ENCODE measurements around the gene HOXB6. TPM values are rescaled to one million over a fixed set of nuclear protein-coding genes. Genes with fewer than 3 reads are reported as not detected.
A peak's percentile ranks its signal among the peaks of the same experiment; 100 is the strongest.

HOXB6 gene
- polyA plus RNA-seq, 2 of the 4 experiments (the other 2 are of a cell fraction): 10.2 to 14.7 TPM

DNA sequence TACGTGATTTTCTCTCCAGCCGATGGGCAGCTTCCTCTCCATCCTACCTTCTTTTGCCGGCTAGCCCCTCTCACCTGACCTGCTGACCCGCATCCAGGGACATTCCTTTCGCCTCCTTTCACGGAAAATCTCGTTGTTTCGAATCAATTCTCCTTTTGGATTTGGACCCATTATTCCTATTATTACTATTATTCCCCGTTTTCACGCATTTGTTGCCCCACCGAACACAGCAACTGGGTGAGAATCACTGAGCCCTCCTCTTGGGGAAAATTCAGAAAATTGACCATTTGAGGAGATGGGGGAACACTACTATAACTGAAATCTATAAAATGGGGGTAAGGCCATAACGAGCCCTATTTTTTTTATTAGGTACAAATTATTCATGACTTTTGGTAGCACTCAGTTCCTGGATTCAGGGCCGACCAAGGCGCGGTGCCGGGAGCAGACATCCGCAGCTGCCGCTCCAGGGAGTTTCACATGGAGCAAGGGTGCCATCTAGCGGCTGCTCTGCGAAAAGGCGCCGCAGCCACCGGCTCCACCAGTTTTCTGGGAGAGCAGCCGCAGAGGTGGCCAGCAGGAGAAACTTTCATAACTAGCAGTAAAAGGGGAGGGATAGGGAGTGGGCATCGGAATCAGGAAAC, 13.6 kb upstream of the HOXB6 start:
- H3K27ac ChIP-seq: no peak overlapping the region
- CTCF ChIA-PET: interaction anchor here (0.6 to 9.7 kb wide), 89 partner anchors 9 to 592 kb away, joined by 3 to 84 read pairs (median 4); partner anchors contain the start of gene HOXB7
- no peaks in the 10 kb centered on the region for H3K9me3 ChIP-seq
- TF ChIP-seq, protein P1, sequence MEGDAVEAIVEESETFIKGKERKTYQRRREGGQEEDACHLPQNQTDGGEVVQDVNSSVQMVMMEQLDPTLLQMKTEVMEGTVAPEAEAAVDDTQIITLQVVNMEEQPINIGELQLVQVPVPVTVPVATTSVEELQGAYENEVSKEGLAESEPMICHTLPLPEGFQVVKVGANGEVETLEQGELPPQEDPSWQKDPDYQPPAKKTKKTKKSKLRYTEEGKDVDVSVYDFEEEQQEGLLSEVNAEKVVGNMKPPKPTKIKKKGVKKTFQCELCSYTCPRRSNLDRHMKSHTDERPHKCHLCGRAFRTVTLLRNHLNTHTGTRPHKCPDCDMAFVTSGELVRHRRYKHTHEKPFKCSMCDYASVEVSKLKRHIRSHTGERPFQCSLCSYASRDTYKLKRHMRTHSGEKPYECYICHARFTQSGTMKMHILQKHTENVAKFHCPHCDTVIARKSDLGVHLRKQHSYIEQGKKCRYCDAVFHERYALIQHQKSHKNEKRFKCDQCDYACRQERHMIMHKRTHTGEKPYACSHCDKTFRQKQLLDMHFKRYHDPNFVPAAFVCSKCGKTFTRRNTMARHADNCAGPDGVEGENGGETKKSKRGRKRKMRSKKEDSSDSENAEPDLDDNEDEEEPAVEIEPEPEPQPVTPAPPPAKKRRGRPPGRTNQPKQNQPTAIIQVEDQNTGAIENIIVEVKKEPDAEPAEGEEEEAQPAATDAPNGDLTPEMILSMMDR (IDR thresholded peaks at IDR 0.05): peak; percentile 99
- TF ChIP-seq CEBPB (IDR thresholded peaks at IDR 0.05) (no peak), POLR2AphosphoS2 (conservative IDR thresholded peaks at IDR 0.05; ENCODE audit: low read length) (no peak), HOXB5 (CRISPR knock-in tag; IDR thresholded peaks at IDR 0.05) (no peak), JUN (IDR thresholded peaks at IDR 0.05) (peak in 1 of 2 experiments; percentile 39; a peak in 1 of 5 replicates), KDM1A (IDR thresholded peaks at IDR 0.05; ENCODE audit: low read depth) (no peak), SMC3 (IDR thresholded peaks at IDR 0.05) (peak; percentile 95), HEYL (CRISPR knock-in tag; IDR thresholded peaks at IDR 0.05) (no peak), RAD21 (conservative IDR thresholded peaks at IDR 0.05 in 1 of 2, IDR thresholded peaks at IDR 0.05 in 1 of 2) (peak; percentile 97 to 99)
- TF ChIP-seq, protein P2, sequence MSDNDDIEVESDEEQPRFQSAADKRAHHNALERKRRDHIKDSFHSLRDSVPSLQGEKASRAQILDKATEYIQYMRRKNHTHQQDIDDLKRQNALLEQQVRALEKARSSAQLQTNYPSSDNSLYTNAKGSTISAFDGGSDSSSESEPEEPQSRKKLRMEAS (IDR thresholded peaks at IDR 0.05): peak; percentile 41; the same call in 1 of the 2 replicates
- TF ChIP-seq, protein P3, sequence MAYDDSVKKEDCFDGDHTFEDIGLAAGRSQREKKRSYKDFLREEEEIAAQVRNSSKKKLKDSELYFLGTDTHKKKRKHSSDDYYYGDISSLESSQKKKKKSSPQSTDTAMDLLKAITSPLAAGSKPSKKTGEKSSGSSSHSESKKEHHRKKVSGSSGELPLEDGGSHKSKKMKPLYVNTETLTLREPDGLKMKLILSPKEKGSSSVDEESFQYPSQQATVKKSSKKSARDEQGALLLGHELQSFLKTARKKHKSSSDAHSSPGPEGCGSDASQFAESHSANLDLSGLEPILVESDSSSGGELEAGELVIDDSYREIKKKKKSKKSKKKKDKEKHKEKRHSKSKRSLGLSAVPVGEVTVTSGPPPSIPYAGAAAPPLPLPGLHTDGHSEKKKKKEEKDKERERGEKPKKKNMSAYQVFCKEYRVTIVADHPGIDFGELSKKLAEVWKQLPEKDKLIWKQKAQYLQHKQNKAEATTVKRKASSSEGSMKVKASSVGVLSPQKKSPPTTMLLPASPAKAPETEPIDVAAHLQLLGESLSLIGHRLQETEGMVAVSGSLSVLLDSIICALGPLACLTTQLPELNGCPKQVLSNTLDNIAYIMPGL (CRISPR knock-in tag; IDR thresholded peaks at IDR 0.05; ENCODE audit: borderline replicate concordance): no peak
- H3K4me3 ChIP-seq: no peak overlapping the region
- DNase-seq (ENCODE audit: low read depth in 1 of 2, low spot score in 1 of 2): peak; percentile 86 to 97
- H3K4me2 ChIP-seq: peak overlapping the region; percentile 41; the same call in 2 of the 3 replicates
- WGBS (ENCODE audit: missing lambda C conversion rate): 27% methylated on average over 25 of the region's 25 CpGs
- H3K4me1 ChIP-seq: peaks cover 12% of the 10 kb centered on the region
- POLR2A ChIA-PET: interaction anchor here (1.3 kb wide), 1 partner anchor 14 kb away, joined by 4 read pairs; the partner anchor contains the start of gene HOXB6
- ATAC-seq: peak; percentile 74 to 78
- FAIRE-seq: peak; percentile 93

DNA sequence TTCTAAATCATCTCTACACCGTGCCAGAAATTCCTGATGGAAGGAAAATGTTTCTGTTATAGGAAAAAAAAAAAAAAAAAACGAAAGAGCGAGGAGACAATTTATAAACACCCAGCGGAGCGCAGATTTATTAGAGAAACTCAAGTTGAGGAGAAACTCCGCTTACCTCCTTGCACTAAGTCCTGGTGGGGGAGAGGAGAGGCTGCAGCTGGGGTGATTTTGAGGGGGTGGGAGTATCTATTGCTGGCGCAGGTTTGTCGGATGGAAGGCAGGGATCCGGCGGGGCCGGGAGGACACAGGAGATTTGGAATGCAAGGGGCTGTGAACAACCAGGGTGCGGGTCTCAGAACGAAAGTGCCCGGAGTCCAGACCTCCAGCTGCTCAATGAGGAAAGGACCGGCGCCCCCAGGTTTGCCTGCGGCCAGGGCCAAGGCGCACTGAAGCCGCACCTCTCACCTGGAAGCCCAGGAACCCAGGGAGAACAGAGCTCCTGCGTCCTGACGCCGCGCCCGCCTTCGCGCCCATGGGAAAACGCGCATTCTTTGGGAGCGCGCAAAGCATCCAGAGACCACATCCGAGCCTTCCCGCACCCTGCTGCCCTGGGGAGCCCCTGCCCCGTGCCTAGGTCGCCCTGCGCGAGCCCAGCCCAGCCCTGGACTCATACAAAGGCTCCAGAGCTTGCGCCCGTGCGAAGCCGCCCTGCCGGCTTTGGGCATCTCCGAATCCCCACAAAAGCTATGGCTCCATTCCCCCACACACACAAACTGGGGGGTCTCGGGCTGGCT, 12.9 kb upstream of the HOXB6 start:
- no peak for FAIRE-seq

More for the DNA sequence above, 12.9 kb upstream of the HOXB6 start:
- Histone ChIP-seq H3K27ac (no peak overlapping the region), H3K4me2 (no peak overlapping the region), H3K4me3 (no peak overlapping the region), H3K9me3 (no peaks in the 10 kb centered on the region), H3K4me1 (peaks cover 12% of the 10 kb centered on the region)
- 85% methylated on average over 43 of the region's 43 CpGs for WGBS (ENCODE audit: missing lambda C conversion rate)
- no peak for DNase-seq (ENCODE audit: low read depth in 1 of 2, low spot score in 1 of 2)
- POLR2A ChIA-PET: interaction anchor here (0.6 to 1.3 kb wide), 2 partner anchors 13 to 487 kb away, joined by 4 to 5 read pairs; partner anchors contain the start of gene HOXB6
- CTCF ChIA-PET: interaction anchor here (0.7 to 9.7 kb wide), 78 partner anchors 8 to 591 kb away, joined by 3 to 84 read pairs (median 5); partner anchors contain the start of gene HOXB7
- ATAC-seq: no peak
- TF ChIP-seq RCOR1 (IDR thresholded peaks at IDR 0.05; ENCODE audit: low read depth, low read length): no peak
- TF ChIP-seq MYC (IDR thresholded peaks at IDR 0.05; ENCODE audit: borderline replicate concordance, low read length): no peak
- TF ChIP-seq ZC3H11A (IDR thresholded peaks at IDR 0.05): no peak
- no peak for TF ChIP-seq FOSL2 (IDR thresholded peaks at IDR 0.05)
- TF ChIP-seq FOSL2 (CRISPR knock-in tag; IDR thresholded peaks at IDR 0.05): no peak
- no peak for TF ChIP-seq BHLHE40 (IDR thresholded peaks at IDR 0.05; ENCODE audit: low read depth, low read length)
- TF ChIP-seq, protein P4, sequence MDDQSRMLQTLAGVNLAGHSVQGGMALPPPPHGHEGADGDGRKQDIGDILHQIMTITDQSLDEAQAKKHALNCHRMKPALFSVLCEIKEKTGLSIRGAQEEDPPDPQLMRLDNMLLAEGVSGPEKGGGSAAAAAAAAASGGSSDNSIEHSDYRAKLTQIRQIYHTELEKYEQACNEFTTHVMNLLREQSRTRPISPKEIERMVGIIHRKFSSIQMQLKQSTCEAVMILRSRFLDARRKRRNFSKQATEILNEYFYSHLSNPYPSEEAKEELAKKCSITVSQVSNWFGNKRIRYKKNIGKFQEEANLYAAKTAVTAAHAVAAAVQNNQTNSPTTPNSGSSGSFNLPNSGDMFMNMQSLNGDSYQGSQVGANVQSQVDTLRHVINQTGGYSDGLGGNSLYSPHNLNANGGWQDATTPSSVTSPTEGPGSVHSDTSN (IDR thresholded peaks at IDR 0.05): no peak
- no peak for TF ChIP-seq CEBPB (IDR thresholded peaks at IDR 0.05)
- no peak for TF ChIP-seq FOSB (CRISPR knock-in tag; IDR thresholded peaks at IDR 0.05)
- no peak for TF ChIP-seq EHMT2 (IDR thresholded peaks at IDR 0.05; ENCODE audit: low read depth)
- TF ChIP-seq, protein P3 (CRISPR knock-in tag; IDR thresholded peaks at IDR 0.05; ENCODE audit: borderline replicate concordance): no peak
- no peak for TF ChIP-seq PHF8 (IDR thresholded peaks at IDR 0.05; ENCODE audit: borderline replicate concordance, low read depth)
- no peak for TF ChIP-seq GATA3 (IDR thresholded peaks at IDR 0.05; ENCODE audit: borderline replicate concordance)
- no peak for TF ChIP-seq HEYL (CRISPR knock-in tag; IDR thresholded peaks at IDR 0.05)
- no peak for TF ChIP-seq POLR2AphosphoS2 (conservative IDR thresholded peaks at IDR 0.05; ENCODE audit: low read length)
- no peak for TF ChIP-seq RFX5 (IDR thresholded peaks at IDR 0.05)

Measured in A549 (cell line).